HepG2 (cell line): ENCODE results near the gene CNTF. TPM values are rescaled to one million over a fixed set of nuclear protein-coding genes. Genes with fewer than 3 reads are reported as not detected.

Experiments used
- ATAC-seq: fragments of 200-7000 bp; cut with Tn5 transposase; 3 replicates; pipeline ENCODE4 v1.9.1; 2020; ENCODE audit warnings: mild to moderate bottlenecking, moderate library complexity
- BruUV-seq: library from RNA; stranded (reverse); fragments of 400-500 nt; replicated peaks from 2 replicates; lab custom pipeline; 2021; lab: Mats Ljungman, UMichigan
- CTCF ChIA-PET: fragments of 300-600 bp; formaldehyde crosslinking; extraction: SDS; loops from one replicate; lab custom pipeline; 2021; ENCODE audit warnings: low total read pairs, inconsistent platforms, low intra/inter-chr PET ratio; lab: Yijun Ruan, JAX
- POLR2A ChIA-PET: fragments of 350-600 bp; sonication (Branson Sonifier 250); formaldehyde crosslinking; loops from one replicate; lab custom pipeline; 2020; ENCODE audit warnings: antibody characterized with exemption, inconsistent platforms; lab: Yijun Ruan, JAX
- DNase-seq: peaks from one replicate; pipeline ENCODE4 v3.0.0-alpha.2; 2015; ENCODE audit warnings: low spot score
- FAIRE-seq: peaks from 3 replicates; lab custom pipeline; 2011; peaks lifted over from hg19 to GRCh38; lab: Jason Lieb, UNC
- H2AFZ ChIP-seq: one replicate; pipeline ENCODE4 v1.6.1; 2011; ENCODE audit warnings: low read length, inconsistent platforms
- H3K27ac ChIP-seq: fragments of 300-600 bp; 3 replicates; pipeline ENCODE4 v1.8.0; 2011; ENCODE audit warnings: mixed run types, mild to moderate bottlenecking, mixed read lengths, low read length, inconsistent platforms; ENCODE audit not compliant: insufficient read depth; ENCODE audit errors: extremely low read length
- H3K27me3 ChIP-seq, 2 experiments: fragments of 200-600 bp in 1 of 2; 2 replicates in 1 of 2; 3 replicates in 1 of 2; pipeline versions ENCODE4 v1.6.0 to v1.8.0; 2011; ENCODE audit warnings: low read length in 2 of 2, mild to moderate bottlenecking in 2 of 2, moderate library complexity in 2 of 2, inconsistent platforms in 1 of 2; ENCODE audit not compliant: insufficient read depth in 2 of 2, control insufficient read depth in 1 of 2
- H3K36me3 ChIP-seq, 2 experiments: fragments of 200-600 bp in 1 of 2; replicated peaks in 1 of 2; 2 replicates in 1 of 2; 3 replicates in 1 of 2; pipeline versions ENCODE4 v1.5.1 to v1.8.0; 2011; ENCODE audit warnings: low read length in 2 of 2, inconsistent platforms in 1 of 2; ENCODE audit not compliant: insufficient read depth in 2 of 2, control insufficient read depth in 1 of 2
- H3K4me1 ChIP-seq: 2 replicates; pipeline ENCODE4 v1.5.1; 2012; ENCODE audit warnings: low read length, inconsistent platforms; ENCODE audit not compliant: insufficient read depth
- H3K4me2 ChIP-seq: 2 replicates; pipeline ENCODE4 v1.6.0; 2011; ENCODE audit warnings: low read depth, low read length, inconsistent platforms
- H3K4me3 ChIP-seq, 3 experiments: fragments of 200-600 bp in 1 of 3; sonication (generic), shearing (Covaris generic) in 1 of 3; replicated peaks in 1 of 3; 2 replicates each; pipeline ENCODE4 v1.5.1; 2011 to 2016; ENCODE audit warnings: low read length in 3 of 3, inconsistent platforms in 2 of 3, low read depth in 2 of 3, mild to moderate bottlenecking in 2 of 3, control low read depth in 1 of 3, mixed read lengths in 1 of 3; ENCODE audit not compliant: insufficient read depth in 1 of 3
- H3K79me2 ChIP-seq: one replicate; pipeline ENCODE4 v1.6.1; 2011; ENCODE audit warnings: low read length, inconsistent platforms; ENCODE audit not compliant: insufficient read depth
- H3K9ac ChIP-seq: 2 replicates; pipeline ENCODE4 v1.6.0; 2011; ENCODE audit warnings: mild to moderate bottlenecking, low read depth, low read length, inconsistent platforms; ENCODE audit not compliant: insufficient read depth
- H3K9me3 ChIP-seq: 2 replicates; pipeline ENCODE4 v1.5.1; 2012; ENCODE audit warnings: mild to moderate bottlenecking, low read length
- H4K20me1 ChIP-seq: 2 replicates; pipeline ENCODE4 v1.6.0; 2011; ENCODE audit warnings: inconsistent platforms, mild to moderate bottlenecking, low read length, moderate library complexity; ENCODE audit not compliant: insufficient read depth
- ATF7-NPFF ChIP-seq: sonication (generic); formaldehyde crosslinking; IDR thresholded peaks from 2 replicates; pipeline ENCODE4 v1.8.1; 2023; ENCODE audit warnings: mild to moderate bottlenecking, low read depth, missing genetic modification reagents, moderate library complexity
- ETV5 ChIP-seq: IDR thresholded peaks from 2 replicates; pipeline ENCODE4 v1.6.1; 2018; ENCODE audit warnings: missing biosample characterization, missing genetic modification reagents, inconsistent platforms, borderline replicate concordance
- FOSL1 ChIP-seq: sonication (generic); formaldehyde crosslinking; IDR thresholded peaks from 2 replicates; pipeline ENCODE4 v1.9.0; 2021; ENCODE audit warnings: missing genetic modification reagents, borderline replicate concordance
- GATAD1 ChIP-seq: IDR thresholded peaks from 2 replicates; pipeline ENCODE4 v1.6.1; 2016; ENCODE audit warnings: missing genetic modification reagents, missing compliant biosample characterization
- WIZ ChIP-seq: sonication (generic); formaldehyde crosslinking; IDR thresholded peaks from 2 replicates; pipeline ENCODE4 v1.5.1; 2020; ENCODE audit warnings: mild to moderate bottlenecking, missing genetic modification reagents
- ZNF329 ChIP-seq: sonication (generic); formaldehyde crosslinking; IDR thresholded peaks from 2 replicates; pipeline ENCODE4 v1.9.0; 2021; ENCODE audit warnings: low read depth, mild to moderate bottlenecking, missing genetic modification reagents
- WGBS: methylation state at CpG from one replicate; pipeline ENCODE4 v1.1.6; 2017; ENCODE audit warnings: low lambda C conversion rate; 5-methylcytosine and 5-hydroxymethylcytosine counted together
- in situ Hi-C: cut with HindIII; loops from 2 replicates; pipeline ENCODE4 v1.10.0; 2017; ENCODE audit warnings: low pct_unique_long_range_greater_than_20kb; ENCODE audit not compliant: extremely low pct_ligation_motif_present
- intact Hi-C: fragments of 100-400 bp; cut with micrococcal nuclease; formaldehyde crosslinking; loops from one replicate; pipeline ENCODE4 v1.10.0; 2022; ENCODE audit not compliant: unreplicated experiment
- polyA plus RNA-seq, 8 experiments: library from polyadenylated mRNA; depleted of rRNA in 3 of 8; stranded (reverse) in 7 of 8; unstranded in 1 of 8; fragments of >200 nt; fragmentation: Illumina TruSeq in 4 of 8; extraction: Trizol in 4 of 8; gene quantifications; 2 replicates each; pipeline versions ENCODE4 v1.2.1 to v1.2.3, GENCODE V29; 2011 to 2016; ENCODE audit warnings: low read depth in 4 of 8, missing spikeins in 1 of 8, mixed read lengths in 1 of 8; ENCODE audit not compliant: insufficient read depth in 1 of 8
- total RNA-seq, 5 experiments: library from RNA; depleted of rRNA; stranded (reverse); fragments of >200 nt; fragmentation: Illumina TruSeq; extraction: Trizol; gene quantifications; 2 replicates each; pipeline ENCODE4 v1.2.3, GENCODE V29; 2016; ENCODE audit warnings: low read depth in 1 of 5
- TF ChIP-seq, protein P1 (sequence below): sonication (generic); formaldehyde crosslinking; IDR thresholded peaks from 2 replicates; pipeline ENCODE4 v1.5.0; 2020; ENCODE audit warnings: mild to moderate bottlenecking, missing genetic modification reagents, borderline replicate concordance
- TF ChIP-seq, protein P2 (sequence below): sonication (generic); formaldehyde crosslinking; IDR thresholded peaks from 2 replicates; pipeline ENCODE4 v1.8.1; 2023; ENCODE audit warnings: mild to moderate bottlenecking, inconsistent platforms, moderate library complexity, missing genetic modification reagents, borderline replicate concordance

Gene CNTF
- total and polyA plus RNA-seq, 2 of the 13 experiments (the other 11 are each of a cell fraction or from before 2014, with no cell fraction given) = 0.51 to 2.3 TPM

DNA sequence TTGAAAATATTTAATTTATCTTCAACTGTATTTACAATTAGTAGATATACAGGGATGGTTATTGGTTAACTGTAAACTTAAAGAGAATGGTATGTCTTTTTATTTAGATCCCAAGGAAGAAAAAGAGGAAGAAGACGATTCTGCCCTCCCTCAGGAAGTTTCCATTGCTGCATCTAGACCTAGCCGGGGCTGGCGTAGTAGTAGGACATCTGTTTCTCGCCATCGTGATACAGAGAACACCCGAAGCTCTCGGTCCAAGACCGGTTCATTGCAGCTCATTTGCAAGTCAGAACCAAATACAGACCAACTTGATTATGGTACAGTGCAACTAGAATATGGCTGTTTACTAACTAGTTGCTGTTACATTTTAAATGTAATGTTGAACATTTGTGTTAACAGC, 12.7 kb upstream of the CNTF start:
- CTCF ChIA-PET = no interaction called here
- no peak overlapping the region for H3K27ac ChIP-seq
- DNase-seq (no peak), FAIRE-seq (no peak)
- H3K36me3 ChIP-seq = peaks cover 12 to 49% of the 10 kb centered on the region in 2 experiments
- H3K4me2 ChIP-seq = no peak overlapping the region
- H3K27me3 ChIP-seq = no peaks in the 10 kb centered on the region
- no peaks in the 10 kb centered on the region for H3K9me3 ChIP-seq
- WGBS = 97% methylated on average over 8 of the region's 8 CpGs
- peaks cover 49% of the 10 kb centered on the region for H3K79me2 ChIP-seq
- TF ChIP-seq ATF7-NPFF (CRISPR knock-in tag) = no peak
- TF ChIP-seq, protein P1, sequence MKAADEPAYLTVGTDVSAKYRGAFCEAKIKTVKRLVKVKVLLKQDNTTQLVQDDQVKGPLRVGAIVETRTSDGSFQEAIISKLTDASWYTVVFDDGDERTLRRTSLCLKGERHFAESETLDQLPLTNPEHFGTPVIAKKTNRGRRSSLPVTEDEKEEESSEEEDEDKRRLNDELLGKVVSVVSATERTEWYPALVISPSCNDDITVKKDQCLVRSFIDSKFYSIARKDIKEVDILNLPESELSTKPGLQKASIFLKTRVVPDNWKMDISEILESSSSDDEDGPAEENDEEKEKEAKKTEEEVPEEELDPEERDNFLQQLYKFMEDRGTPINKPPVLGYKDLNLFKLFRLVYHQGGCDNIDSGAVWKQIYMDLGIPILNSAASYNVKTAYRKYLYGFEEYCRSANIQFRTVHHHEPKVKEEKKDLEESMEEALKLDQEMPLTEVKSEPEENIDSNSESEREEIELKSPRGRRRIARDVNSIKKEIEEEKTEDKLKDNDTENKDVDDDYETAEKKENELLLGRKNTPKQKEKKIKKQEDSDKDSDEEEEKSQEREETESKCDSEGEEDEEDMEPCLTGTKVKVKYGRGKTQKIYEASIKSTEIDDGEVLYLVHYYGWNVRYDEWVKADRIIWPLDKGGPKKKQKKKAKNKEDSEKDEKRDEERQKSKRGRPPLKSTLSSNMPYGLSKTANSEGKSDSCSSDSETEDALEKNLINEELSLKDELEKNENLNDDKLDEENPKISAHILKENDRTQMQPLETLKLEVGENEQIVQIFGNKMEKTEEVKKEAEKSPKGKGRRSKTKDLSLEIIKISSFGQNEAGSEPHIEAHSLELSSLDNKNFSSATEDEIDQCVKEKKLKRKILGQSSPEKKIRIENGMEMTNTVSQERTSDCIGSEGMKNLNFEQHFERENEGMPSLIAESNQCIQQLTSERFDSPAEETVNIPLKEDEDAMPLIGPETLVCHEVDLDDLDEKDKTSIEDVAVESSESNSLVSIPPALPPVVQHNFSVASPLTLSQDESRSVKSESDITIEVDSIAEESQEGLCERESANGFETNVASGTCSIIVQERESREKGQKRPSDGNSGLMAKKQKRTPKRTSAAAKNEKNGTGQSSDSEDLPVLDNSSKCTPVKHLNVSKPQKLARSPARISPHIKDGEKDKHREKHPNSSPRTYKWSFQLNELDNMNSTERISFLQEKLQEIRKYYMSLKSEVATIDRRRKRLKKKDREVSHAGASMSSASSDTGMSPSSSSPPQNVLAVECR (CRISPR knock-in tag) = no peak
- TF ChIP-seq GATAD1 (CRISPR knock-in tag) = no peak
- TF ChIP-seq ZNF329 (CRISPR knock-in tag) = no peak
- TF ChIP-seq, protein P2, sequence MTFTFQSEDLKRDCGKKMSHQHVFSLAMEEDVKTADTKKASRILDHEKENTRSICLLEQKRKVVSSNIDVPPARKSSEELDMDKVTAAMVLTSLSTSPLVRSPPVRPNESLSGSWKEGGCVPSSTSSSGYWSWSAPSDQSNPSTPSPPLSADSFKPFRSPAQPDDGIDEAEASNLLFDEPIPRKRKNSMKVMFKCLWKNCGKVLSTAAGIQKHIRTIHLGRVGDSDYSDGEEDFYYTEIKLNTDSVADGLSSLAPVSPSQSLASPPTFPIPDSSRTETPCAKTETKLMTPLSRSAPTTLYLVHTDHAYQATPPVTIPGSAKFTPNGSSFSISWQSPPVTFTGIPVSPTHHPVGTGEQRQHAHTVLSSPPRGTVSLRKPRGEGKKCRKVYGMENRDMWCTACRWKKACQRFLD = no peak
- TF ChIP-seq FOSL1 = no peak
- TF ChIP-seq ETV5 (CRISPR knock-in tag) = no peak
- TF ChIP-seq WIZ (CRISPR knock-in tag) = no peak
- TF ChIP-seq, all 625 proteins: peak for 0
- intact Hi-C loops = no loop called here
- no TSS peak for BruUV-seq
- Histone ChIP-seq H3K4me3 (no peak overlapping the region), H3K9ac (no peak overlapping the region), H2AFZ (no peak overlapping the region), H4K20me1 (peaks cover 2% of the 10 kb centered on the region; the same call in 1 of the 2 replicates), H3K4me1 (peaks cover 22% of the 10 kb centered on the region)
- POLR2A ChIA-PET = no interaction called here
- no peak for ATAC-seq
- in situ Hi-C loops = no loop called here
